HG03108 (cell line): ENCODE results near the gene DEFB132.

ENCODE experiments used
- ATAC-seq: cut with Tn5 transposase; IDR thresholded peaks from one replicate; pipeline ENCODE4 v1.9.1; 2021; ENCODE audit warnings: moderate library complexity; ENCODE audit not compliant: unreplicated experiment

The DEFB132 gene

DNA sequence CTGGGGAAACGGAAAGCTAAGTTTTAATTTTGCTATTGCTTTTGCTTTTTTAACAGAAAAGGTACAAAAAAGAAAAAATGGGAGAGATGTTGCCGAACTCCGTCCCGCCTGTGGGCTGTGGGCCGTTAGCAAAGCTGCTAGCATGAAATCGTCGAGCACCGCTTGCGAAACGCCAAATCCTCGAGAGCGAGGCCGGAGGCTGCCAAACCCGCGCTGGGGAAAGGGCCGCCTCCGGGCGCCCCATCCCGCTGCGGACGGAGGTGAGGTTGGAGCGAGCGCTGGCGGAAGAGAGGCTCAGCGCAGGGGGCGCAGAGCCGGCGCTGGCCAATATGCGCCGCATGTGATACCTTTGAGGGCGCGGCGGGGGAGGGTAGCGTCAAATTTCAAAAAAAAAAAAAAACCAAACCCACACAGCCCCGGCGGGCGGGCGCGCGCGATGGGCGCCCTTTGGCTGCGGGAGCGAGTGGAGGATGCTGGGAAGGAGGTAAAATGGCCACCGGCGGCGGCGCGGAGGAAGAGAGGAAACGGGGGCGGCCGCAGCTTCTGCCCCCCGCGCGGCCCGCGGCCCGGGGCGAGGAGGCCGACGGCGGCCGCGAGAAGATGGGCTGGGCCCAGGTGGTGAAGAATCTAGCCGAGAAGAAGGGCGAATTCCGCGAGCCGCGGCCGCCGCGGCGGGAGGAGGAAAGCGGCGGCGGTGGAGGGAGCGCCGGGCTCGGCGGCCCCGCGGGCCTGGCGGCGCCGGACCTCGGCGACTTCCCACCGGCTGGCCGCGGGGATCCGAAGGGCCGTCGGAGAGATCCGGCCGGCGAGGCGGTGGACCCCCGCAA is 39.8 kb downstream of the DEFB132 start, which contains the start of gene ZCCHC3:
Gene ZCCHC3 (plus strand): TSS at position 473 of the 827 bp plus-strand sequence. CDS start 17 bp downstream, at position 490.
- ATAC-seq, result peak; percentile 72

DNA sequence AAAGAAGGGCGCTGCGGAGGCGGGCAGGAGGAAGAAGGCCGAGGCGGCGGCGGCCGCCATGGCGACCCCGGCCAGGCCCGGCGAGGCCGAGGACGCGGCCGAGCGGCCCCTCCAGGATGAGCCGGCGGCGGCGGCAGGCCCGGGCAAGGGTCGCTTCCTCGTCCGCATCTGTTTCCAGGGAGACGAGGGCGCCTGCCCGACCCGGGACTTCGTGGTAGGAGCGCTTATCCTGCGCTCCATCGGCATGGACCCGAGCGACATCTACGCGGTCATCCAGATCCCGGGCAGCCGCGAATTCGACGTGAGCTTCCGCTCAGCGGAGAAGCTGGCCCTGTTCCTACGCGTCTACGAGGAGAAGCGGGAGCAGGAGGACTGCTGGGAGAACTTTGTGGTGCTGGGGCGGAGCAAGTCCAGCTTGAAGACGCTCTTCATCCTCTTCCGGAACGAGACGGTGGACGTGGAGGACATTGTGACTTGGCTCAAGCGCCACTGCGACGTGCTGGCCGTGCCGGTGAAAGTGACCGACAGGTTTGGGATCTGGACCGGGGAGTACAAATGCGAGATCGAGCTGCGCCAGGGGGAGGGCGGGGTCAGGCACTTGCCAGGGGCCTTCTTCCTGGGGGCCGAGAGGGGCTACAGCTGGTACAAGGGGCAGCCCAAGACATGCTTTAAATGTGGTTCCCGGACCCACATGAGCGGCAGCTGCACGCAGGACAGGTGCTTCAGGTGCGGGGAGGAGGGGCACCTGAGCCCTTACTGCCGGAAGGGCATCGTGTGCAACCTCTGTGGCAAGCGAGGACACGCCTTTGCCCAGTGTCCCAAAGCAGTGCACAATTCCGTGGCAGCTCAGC is 40.6 kb downstream of the DEFB132 start:
- ATAC-seq, result peak; percentile 16

DNA sequence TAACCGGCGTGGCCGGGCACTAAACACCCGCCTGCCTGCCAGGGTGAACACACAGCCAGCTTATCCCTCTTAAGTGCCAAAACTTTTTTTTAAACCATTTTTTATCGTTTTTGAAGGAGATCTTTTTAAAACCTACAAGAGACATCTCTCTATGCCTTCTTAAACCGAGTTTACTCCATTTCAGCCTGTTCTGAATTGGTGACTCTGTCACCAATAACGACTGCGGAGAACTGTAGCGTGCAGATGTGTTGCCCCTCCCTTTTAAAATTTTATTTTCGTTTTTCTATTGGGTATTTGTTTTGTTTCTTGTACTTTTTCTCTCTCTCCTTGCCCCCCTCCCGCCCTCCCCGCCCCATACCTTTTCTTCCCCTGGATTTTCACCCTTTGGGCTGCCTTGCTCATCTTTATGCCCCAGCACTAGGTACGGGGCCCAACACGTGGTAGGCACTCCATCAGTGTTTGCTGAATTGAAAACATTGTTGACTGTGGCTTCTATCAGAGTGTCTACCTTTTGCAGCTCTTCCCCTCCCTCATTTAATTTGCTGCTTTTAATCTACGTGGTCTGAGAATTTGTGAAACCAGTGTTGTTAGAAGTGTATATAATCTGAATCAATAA is 41.4 kb downstream of the DEFB132 start:
- ATAC-seq, result no peak

DNA sequence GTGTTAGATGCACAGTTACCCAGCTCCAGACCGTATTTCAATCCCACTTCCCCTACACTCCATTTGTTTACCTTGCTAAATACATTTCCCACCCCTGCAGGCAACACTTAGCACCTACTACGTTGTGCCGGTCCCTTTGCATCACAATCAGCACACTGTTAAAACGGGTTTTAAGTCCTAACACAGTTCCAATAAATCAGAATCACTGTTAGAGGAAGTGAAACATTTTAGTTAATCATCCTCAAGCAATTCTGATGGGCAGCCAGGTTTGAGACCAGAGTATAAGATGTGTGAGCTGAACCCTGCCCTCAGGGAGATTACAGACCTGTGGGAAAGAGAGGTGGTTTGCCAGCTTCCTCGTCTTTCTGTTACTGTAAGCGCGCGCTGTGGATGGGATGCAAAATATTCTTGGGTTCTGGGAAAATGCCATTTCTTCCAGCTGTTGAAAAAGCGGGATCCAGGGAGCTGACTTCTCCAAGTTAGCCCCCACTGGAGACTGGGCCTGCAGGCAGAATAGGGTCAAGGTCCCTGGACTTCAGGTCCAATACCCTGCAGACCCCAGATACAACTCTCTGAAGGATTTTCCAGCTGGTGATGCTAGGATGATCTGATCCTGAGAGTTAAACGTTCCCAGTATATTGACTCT is 42.9 kb downstream of the DEFB132 start:
- no peak for ATAC-seq

DNA sequence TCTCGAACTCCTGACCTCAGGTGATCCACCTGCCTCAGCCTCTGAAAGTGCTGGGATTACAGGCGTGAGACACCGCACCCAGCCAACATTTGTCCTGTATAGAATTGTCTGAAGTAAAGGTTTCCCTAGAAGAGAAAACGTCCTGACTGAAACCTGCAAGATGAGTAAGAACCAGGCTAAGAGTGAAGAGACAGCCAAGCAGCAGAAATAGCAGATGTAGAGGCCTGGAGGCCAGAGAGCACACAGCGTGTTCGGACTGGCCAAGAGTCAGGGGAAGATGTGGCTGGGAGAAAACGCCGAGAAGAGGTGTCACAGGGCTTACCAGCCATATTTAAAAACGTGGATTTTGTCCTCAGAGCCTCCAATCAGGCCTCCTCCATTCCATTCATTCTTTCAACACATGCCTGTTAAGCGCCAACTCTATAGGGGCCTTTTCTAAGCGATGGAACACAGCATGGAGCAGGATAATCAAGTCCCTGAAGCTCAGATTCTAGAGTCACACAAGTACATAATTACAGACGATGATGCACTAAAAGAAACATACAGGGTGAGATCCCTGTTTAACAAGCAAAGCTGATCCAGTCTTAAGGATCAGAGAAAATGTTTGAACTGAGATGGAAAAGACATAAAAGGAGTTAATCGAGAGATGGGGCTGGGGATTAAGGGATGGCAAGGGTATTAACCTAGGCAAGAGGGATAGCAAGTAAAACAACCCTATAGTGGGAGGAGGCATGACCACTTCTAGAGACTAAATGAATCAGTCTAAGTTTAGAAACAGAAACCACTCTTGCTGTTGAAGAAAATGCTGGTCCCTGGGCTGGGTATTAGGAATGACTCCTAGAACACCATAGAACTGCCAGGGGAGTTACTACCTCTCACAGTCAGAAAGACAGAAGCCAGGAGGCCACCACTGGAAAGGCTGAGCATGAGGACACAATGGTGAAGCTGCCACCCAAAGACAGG is 44.6 kb downstream of the DEFB132 start:
- ATAC-seq, result no peak

DNA sequence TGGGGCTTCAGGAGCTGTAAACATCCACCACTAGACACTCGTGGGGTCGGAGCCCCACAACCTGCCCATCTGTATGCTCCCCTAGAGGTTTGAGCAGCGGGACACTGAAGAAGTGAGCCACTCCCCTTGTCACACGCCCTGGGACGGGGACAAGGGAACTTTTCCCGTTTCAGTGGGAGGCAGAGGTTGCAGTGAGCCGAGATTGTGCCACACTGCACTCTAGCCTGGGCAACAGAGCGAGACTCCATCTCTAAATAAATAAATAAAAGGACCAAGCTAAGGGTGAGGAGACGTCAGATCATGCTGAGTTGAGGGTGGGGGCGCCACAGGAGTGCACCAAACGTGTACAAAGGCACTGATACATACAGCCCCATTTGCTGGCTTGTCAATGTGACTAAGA is 48.2 kb downstream of the DEFB132 start:
- ATAC-seq, result no peak

DNA sequence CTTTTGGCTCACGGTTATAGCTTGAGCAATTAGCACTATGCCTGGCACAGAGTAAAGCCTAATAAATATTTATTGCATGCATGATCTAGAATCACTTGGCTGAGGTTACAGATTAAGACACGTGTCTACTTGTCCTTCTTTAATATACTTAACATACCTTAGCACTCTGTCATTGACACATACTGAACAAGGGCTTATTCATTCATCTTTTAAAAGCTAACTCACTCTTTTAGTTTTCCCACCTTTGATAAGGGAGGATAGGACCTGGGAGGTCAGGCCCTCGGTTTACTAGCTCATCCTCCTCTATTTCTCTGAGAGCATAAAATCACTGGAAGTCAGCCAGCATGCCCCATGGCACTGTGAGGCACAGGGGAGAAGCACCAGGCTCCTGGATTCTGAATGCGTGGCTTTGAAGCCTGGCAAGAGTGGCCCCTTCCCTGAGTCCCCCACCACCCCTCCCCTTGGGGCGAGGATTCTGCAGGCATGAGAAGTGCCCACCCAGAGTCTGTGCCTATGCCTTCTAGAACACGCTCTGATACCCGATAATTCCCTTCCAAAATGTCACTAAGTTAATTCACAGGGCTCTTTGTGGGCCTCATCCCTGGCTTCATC is 51.0 kb downstream of the DEFB132 start:
- ATAC-seq, result no peak

DNA sequence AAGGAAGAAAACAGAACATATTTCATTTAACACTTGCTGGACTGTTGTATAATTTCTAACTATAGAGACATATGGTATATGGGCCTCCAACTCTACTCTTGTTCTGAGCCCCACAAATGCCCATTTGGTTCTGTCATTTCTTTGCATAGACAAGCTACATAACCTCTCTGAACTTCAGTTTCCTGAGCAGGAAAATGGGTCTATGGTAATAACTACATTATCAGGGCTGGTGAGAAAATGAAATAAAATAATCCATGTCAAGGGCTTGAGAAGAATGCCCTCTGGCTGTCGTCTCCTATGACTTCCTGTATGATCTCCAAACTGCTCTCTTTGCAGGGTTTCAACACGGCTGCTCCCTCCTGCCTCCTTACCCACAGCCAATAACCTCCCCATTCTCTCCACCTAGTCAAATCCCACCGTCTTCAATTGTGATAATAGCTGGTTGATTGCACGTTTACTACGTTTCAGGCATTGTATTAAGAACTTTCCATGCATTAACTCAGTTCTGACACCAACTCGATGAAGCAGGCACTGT is 51.8 kb downstream of the DEFB132 start:
- ATAC-seq, result no peak

DNA sequence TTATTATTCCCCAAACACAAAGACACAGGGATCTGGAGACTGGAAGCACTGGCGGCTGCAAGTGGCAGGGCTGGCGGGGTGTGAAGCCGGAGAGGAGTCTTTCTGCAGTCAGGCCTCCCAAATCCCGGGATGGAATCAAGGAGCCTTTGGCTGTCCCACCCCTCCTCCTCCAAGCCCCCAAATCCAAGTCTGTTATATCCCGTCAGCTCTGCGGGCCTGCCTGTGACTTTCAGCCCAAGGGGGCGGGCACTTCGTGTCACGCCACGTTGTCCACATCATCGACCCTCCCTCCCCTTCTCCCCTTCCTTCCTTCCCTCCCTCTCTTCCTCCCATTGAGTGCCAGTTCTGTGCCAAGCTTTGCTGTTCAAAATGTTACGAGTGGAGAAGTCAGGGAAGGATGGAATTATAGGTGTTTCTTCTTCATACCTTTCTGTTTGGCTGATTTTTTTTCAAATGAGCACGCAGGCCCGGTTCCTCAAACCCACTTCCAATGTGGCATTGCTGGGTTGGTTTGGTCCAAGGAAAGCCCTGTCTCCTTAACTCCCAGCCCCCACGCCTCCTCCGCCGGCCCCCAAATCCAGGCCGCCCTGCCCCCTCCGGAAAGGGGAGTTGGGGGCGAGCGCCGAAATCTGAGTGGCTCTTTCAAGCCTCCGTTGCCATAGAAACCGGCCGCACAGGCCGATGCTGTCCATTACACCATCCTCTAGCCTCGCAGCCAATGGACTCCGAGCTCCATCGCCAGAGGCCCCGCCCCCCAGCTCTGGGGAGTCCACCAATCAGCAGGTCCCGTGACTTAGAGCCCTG is 52.5 kb downstream of the DEFB132 start:
- peak; percentile 91 for ATAC-seq

DNA sequence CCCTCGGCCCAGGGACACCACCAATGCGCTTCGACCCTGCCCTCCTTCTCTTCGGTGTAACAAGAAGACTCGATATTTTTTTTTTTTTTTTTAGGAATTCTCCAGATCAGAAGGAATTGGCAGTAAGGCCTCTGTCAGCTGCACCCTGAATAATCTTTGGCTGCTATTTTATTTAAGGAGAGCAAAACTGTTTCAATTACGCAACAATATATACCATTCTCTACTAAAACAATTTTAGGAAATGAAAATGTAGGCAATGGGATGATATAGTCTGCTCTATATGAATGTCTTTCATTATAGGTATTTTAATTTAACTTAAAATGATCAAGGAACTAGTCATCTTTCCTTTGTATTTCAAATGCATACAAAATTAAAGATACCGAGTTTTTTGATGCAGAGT is 53.1 kb downstream of the DEFB132 start:
- ATAC-seq, result no peak
